ENCODE measurements around the gene NHSL1.

- TF ChIP-seq CTCF (IDR thresholded peaks at IDR 0.05): no peak
- no peak for TF ChIP-seq POLR2A (IDR thresholded peaks at IDR 0.05)
Measured at GRCh38 chr6:138418118-138418742, 81.1 kb downstream of the NHSL1 start.
